ENCODE measurements around the gene TAP1.

Gene TAP1

GRCh38 chr6:32858194-32858593, 4.7 kb upstream of the TAP1 start:
- FAIRE-seq, result no peak

GRCh38 chr6:32857156-32857891, 3.8 kb upstream of the TAP1 start:
- FAIRE-seq, result no peak

- FAIRE-seq, result no peak
Measured at GRCh38 chr6:32855467-32856174, 2.1 kb upstream of the TAP1 start.

- no peak for FAIRE-seq
Measured at GRCh38 chr6:32854376-32855178, 1.1 kb upstream of the TAP1 start.

- FAIRE-seq, result no peak
Measured at GRCh38 chr6:32852844-32853540, 512 bp downstream of the TAP1 start.

GRCh38 chr6:32852018-32852843, 1.3 kb downstream of the TAP1 start:
- FAIRE-seq, result no peak

- no peak for FAIRE-seq
Measured at GRCh38 chr6:32851025-32851424, 2.5 kb downstream of the TAP1 start.

GRCh38 chr6:32849126-32849525, 4.4 kb downstream of the TAP1 start:
- FAIRE-seq, result no peak

GRCh38 chr6:32847795-32848194, 5.7 kb downstream of the TAP1 start:
- FAIRE-seq, result no peak

- no peak for FAIRE-seq
Measured at GRCh38 chr6:32847004-32847403, 6.5 kb downstream of the TAP1 start.

- no peak for FAIRE-seq
Measured at GRCh38 chr6:32845384-32845884, 8.1 kb downstream of the TAP1 start.

- FAIRE-seq, result no peak
Measured at GRCh38 chr6:32844839-32845383, 8.6 kb downstream of the TAP1 start.

- peak; percentile 82 for FAIRE-seq
Measured at GRCh38 chr6:32843979-32844838, 9.3 kb downstream of the TAP1 start, which contains the start of gene PSMB8. PSMB8 (minus strand) TSS chr6:32844047; CDS start chr6:32843996, 51 bp downstream.

- no peak for FAIRE-seq
Measured at GRCh38 chr6:32843331-32843978, 10.0 kb downstream of the TAP1 start.

GRCh38 chr6:32842690-32843089, 10.8 kb downstream of the TAP1 start:
- no peak for FAIRE-seq

GRCh38 chr6:32842021-32842650, 11.4 kb downstream of the TAP1 start:
- no peak for FAIRE-seq

- no peak for FAIRE-seq
Measured at GRCh38 chr6:32840604-32841246, 12.8 kb downstream of the TAP1 start.

- no peak for FAIRE-seq
Measured at GRCh38 chr6:32839356-32839755, 14.1 kb downstream of the TAP1 start.
